ENCODE results near the gene SSR1. TPM values are rescaled to one million over a fixed set of nuclear protein-coding genes. Genes with fewer than 3 reads are reported as not detected.
A peak's percentile ranks its signal among the peaks of the same experiment; 100 is the strongest.

Gene SSR1
- total and polyA plus RNA-seq, 9 of the 15 experiments (the other 6 are each of a cell fraction or from before 2014, with no cell fraction given), result 87.7 to 220 (median 144) TPM

DNA sequence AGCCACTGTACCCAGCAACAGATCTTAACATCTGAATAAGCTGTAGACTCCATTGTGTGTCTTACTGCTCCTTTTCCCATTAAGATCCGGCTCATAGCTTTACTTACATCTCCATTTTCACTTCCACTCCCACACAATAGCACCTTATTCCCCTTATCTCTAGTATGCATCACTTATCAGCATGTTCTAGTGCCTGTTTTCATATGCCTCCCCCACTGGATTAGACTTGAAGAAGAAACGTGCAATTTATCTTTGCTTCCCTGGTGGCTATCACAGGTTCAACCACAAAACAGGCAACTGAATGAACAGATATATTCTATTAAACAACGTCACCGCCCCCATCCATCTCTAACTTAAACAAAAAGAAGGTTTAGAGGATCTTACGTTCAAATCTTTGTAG lies 12.1 kb downstream of the SSR1 start (continued):
- TF ChIP-seq, protein P1, sequence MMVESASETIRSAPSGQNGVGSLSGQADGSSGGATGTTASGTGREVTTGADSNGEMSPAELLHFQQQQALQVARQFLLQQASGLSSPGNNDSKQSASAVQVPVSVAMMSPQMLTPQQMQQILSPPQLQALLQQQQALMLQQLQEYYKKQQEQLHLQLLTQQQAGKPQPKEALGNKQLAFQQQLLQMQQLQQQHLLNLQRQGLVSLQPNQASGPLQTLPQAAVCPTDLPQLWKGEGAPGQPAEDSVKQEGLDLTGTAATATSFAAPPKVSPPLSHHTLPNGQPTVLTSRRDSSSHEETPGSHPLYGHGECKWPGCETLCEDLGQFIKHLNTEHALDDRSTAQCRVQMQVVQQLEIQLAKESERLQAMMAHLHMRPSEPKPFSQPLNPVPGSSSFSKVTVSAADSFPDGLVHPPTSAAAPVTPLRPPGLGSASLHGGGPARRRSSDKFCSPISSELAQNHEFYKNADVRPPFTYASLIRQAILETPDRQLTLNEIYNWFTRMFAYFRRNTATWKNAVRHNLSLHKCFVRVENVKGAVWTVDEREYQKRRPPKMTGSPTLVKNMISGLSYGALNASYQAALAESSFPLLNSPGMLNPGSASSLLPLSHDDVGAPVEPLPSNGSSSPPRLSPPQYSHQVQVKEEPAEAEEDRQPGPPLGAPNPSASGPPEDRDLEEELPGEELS (CRISPR knock-in tag; IDR thresholded peaks at IDR 0.05; ENCODE audit: borderline replicate concordance), result no peak
- TF ChIP-seq SOX6 (IDR thresholded peaks at IDR 0.05) (peak; percentile 26; the same call in 1 of the 2 replicates), ZNF551 (CRISPR knock-in tag; IDR thresholded peaks at IDR 0.05) (no peak), ZKSCAN3 (CRISPR knock-in tag; IDR thresholded peaks at IDR 0.05) (no peak), ZHX1 (conservative IDR thresholded peaks at IDR 0.05; ENCODE audit: low read length) (no peak), ZNF77 (CRISPR knock-in tag; IDR thresholded peaks at IDR 0.05) (no peak), NELFE (IDR thresholded peaks at IDR 0.05; ENCODE audit: insufficient read depth, insufficient read length) (no peak), ZNF175 (CRISPR knock-in tag; IDR thresholded peaks at IDR 0.05; ENCODE audit: low read depth) (no peak), EZH2 (IDR thresholded peaks at IDR 0.05; ENCODE audit: borderline replicate concordance, low read depth, low read length) (no peak), UBTF (IDR thresholded peaks at IDR 0.05; ENCODE audit: borderline replicate concordance in 1 of 2, low read depth in 2 of 2, low read length in 2 of 2) (no peak), CBX8 (IDR thresholded peaks at IDR 0.05; ENCODE audit: borderline replicate concordance, extremely low read depth, low read depth, low read length, poor library complexity, severe bottlenecking) (no peak), TOE1 (IDR thresholded peaks at IDR 0.05; ENCODE audit: borderline replicate concordance) (no peak), TOE1 (CRISPR knock-in tag; IDR thresholded peaks at IDR 0.05; ENCODE audit: borderline replicate concordance, low read depth) (no peak), ZNF280B (CRISPR knock-in tag; IDR thresholded peaks at IDR 0.05) (no peak), NFRKB (IDR thresholded peaks at IDR 0.05; ENCODE audit: low read depth) (no peak), TRIM24 (IDR thresholded peaks at IDR 0.05) (no peak), POLR2AphosphoS2 (IDR thresholded peaks at IDR 0.05; ENCODE audit: low read length) (no peak), CBFA2T3 (IDR thresholded peaks at IDR 0.05) (peak; percentile 55)
- TF ChIP-seq, protein P2, sequence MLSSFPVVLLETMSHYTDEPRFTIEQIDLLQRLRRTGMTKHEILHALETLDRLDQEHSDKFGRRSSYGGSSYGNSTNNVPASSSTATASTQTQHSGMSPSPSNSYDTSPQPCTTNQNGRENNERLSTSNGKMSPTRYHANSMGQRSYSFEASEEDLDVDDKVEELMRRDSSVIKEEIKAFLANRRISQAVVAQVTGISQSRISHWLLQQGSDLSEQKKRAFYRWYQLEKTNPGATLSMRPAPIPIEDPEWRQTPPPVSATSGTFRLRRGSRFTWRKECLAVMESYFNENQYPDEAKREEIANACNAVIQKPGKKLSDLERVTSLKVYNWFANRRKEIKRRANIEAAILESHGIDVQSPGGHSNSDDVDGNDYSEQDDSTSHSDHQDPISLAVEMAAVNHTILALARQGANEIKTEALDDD (IDR thresholded peaks at IDR 0.05), result no peak
